ENCODE results near the gene BBX. TPM values are rescaled to one million over a fixed set of nuclear protein-coding genes. Genes with fewer than 3 reads are reported as not detected.

Gene BBX
- total RNA-seq, 1 experiment from 2014 or later: 45.0 TPM

DNA sequence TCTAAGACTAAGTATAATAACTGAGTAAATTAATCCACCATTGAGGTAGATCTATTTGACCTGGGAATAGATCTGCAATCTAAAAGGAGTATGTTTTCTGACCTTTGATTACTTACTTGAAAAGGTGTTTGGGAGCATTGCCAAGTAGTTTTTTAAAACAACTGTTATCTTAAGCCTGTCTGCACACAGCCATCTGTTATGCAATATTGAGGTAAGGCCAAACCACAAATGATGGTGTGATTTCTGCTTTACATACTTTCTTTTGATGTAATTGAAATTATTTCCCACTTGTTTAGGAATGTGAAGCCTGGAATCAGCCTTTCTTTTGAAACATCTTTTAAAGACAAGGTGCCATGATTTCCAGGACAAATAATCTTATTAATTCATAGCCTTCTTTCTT, 274.0 kb downstream of the BBX start:
- no peaks in the 10 kb centered on the region for H3K9me3 Mint-ChIP-seq
- no peak overlapping the region for H3K27ac Mint-ChIP-seq
- ChIA-PET POLR2A (no interaction called here), CTCF (no interaction called here)
- peaks cover 23% of the 10 kb centered on the region for H3K36me3 Mint-ChIP-seq
- TF ChIP-seq MYBL2 (CRISPR knock-in tag; IDR thresholded peaks at IDR 0.05) (no peak), ZNF423 (CRISPR knock-in tag; IDR thresholded peaks at IDR 0.05) (no peak), NFE2L1 (CRISPR knock-in tag; IDR thresholded peaks at IDR 0.05) (no peak), FOXJ3 (CRISPR knock-in tag; IDR thresholded peaks at IDR 0.05; ENCODE audit: borderline replicate concordance) (no peak), ZNF263 (CRISPR knock-in tag; IDR thresholded peaks at IDR 0.05; ENCODE audit: low read depth) (no peak), TP53 (CRISPR knock-in tag; IDR thresholded peaks at IDR 0.05) (no peak), PRRX2 (CRISPR knock-in tag; IDR thresholded peaks at IDR 0.05) (no peak), ELF4 (CRISPR knock-in tag; IDR thresholded peaks at IDR 0.05; ENCODE audit: low read depth) (no peak), GABPB1 (CRISPR knock-in tag; IDR thresholded peaks at IDR 0.05) (no peak), HMGA2 (CRISPR knock-in tag; IDR thresholded peaks at IDR 0.05) (no peak), FOXP1 (CRISPR knock-in tag; IDR thresholded peaks at IDR 0.05; ENCODE audit: borderline replicate concordance) (no peak), SMAD3 (CRISPR knock-in tag; IDR thresholded peaks at IDR 0.05; ENCODE audit: borderline replicate concordance) (no peak), CBFB (CRISPR knock-in tag; IDR thresholded peaks at IDR 0.05; ENCODE audit: low read depth) (no peak), JAZF1 (CRISPR knock-in tag; IDR thresholded peaks at IDR 0.05) (no peak), SMAD4 (CRISPR knock-in tag; IDR thresholded peaks at IDR 0.05) (no peak), ZNF396 (CRISPR knock-in tag; IDR thresholded peaks at IDR 0.05; ENCODE audit: borderline replicate concordance) (no peak)
- TF ChIP-seq, protein P1, sequence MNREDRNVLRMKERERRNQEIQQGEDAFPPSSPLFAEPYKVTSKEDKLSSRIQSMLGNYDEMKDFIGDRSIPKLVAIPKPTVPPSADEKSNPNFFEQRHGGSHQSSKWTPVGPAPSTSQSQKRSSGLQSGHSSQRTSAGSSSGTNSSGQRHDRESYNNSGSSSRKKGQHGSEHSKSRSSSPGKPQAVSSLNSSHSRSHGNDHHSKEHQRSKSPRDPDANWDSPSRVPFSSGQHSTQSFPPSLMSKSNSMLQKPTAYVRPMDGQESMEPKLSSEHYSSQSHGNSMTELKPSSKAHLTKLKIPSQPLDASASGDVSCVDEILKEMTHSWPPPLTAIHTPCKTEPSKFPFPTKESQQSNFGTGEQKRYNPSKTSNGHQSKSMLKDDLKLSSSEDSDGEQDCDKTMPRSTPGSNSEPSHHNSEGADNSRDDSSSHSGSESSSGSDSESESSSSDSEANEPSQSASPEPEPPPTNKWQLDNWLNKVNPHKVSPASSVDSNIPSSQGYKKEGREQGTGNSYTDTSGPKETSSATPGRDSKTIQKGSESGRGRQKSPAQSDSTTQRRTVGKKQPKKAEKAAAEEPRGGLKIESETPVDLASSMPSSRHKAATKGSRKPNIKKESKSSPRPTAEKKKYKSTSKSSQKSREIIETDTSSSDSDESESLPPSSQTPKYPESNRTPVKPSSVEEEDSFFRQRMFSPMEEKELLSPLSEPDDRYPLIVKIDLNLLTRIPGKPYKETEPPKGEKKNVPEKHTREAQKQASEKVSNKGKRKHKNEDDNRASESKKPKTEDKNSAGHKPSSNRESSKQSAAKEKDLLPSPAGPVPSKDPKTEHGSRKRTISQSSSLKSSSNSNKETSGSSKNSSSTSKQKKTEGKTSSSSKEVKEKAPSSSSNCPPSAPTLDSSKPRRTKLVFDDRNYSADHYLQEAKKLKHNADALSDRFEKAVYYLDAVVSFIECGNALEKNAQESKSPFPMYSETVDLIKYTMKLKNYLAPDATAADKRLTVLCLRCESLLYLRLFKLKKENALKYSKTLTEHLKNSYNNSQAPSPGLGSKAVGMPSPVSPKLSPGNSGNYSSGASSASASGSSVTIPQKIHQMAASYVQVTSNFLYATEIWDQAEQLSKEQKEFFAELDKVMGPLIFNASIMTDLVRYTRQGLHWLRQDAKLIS (CRISPR knock-in tag; IDR thresholded peaks at IDR 0.05; ENCODE audit: borderline replicate concordance): no peak
- TF ChIP-seq, protein P2, sequence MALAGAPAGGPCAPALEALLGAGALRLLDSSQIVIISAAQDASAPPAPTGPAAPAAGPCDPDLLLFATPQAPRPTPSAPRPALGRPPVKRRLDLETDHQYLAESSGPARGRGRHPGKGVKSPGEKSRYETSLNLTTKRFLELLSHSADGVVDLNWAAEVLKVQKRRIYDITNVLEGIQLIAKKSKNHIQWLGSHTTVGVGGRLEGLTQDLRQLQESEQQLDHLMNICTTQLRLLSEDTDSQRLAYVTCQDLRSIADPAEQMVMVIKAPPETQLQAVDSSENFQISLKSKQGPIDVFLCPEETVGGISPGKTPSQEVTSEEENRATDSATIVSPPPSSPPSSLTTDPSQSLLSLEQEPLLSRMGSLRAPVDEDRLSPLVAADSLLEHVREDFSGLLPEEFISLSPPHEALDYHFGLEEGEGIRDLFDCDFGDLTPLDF (CRISPR knock-in tag; IDR thresholded peaks at IDR 0.05): no peak
- DNase-seq (ENCODE audit: low spot score): no peak
- no peaks in the 10 kb centered on the region for H3K27me3 Mint-ChIP-seq (ENCODE audit: low read depth)
- ATAC-seq: no peak
- H3K4me1 Mint-ChIP-seq: no peaks in the 10 kb centered on the region
- no peak overlapping the region for H3K4me3 Mint-ChIP-seq

DNA sequence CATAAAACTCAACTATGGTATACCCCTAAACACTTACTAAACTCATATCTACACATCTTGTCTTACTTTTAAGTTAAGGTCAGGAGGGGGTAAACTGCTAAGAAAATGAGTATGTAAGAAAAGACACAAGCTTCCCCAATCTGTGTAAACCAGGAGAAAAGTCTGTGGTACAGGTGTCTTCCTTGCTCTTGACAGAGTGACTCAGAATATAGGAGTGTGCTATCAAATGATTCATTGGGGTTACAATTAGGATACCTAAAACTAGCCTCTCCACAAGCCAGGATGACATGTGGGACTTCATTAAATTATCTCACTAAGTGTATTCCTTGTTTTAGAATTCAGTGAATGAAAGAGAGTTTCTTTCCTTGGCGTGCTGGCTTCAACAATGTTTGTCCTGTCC, 274.8 kb downstream of the BBX start:
- POLR2A ChIA-PET: no interaction called here
- DNase-seq (ENCODE audit: low spot score): no peak
- no peak overlapping the region for H3K27ac Mint-ChIP-seq
- H3K4me1 Mint-ChIP-seq: peaks cover 2% of the 10 kb centered on the region
- CTCF ChIA-PET: no interaction called here
- no peak for TF ChIP-seq NFYB (CRISPR knock-in tag; conservative IDR thresholded peaks at IDR 0.05; ENCODE audit: low read depth)
- TF ChIP-seq PRRX2 (CRISPR knock-in tag; IDR thresholded peaks at IDR 0.05): no peak
- no peak for TF ChIP-seq MXD4 (CRISPR knock-in tag; IDR thresholded peaks at IDR 0.05; ENCODE audit: borderline replicate concordance)
- TF ChIP-seq ZNF671 (CRISPR knock-in tag; IDR thresholded peaks at IDR 0.05): no peak
- TF ChIP-seq SOX15 (CRISPR knock-in tag; IDR thresholded peaks at IDR 0.05): no peak
- no peak for TF ChIP-seq ZBTB21 (CRISPR knock-in tag; IDR thresholded peaks at IDR 0.05; ENCODE audit: borderline replicate concordance)
- TF ChIP-seq NR1H2 (CRISPR knock-in tag; IDR thresholded peaks at IDR 0.05): no peak
- TF ChIP-seq ZNF232 (CRISPR knock-in tag; IDR thresholded peaks at IDR 0.05): no peak
- TF ChIP-seq, protein P3, sequence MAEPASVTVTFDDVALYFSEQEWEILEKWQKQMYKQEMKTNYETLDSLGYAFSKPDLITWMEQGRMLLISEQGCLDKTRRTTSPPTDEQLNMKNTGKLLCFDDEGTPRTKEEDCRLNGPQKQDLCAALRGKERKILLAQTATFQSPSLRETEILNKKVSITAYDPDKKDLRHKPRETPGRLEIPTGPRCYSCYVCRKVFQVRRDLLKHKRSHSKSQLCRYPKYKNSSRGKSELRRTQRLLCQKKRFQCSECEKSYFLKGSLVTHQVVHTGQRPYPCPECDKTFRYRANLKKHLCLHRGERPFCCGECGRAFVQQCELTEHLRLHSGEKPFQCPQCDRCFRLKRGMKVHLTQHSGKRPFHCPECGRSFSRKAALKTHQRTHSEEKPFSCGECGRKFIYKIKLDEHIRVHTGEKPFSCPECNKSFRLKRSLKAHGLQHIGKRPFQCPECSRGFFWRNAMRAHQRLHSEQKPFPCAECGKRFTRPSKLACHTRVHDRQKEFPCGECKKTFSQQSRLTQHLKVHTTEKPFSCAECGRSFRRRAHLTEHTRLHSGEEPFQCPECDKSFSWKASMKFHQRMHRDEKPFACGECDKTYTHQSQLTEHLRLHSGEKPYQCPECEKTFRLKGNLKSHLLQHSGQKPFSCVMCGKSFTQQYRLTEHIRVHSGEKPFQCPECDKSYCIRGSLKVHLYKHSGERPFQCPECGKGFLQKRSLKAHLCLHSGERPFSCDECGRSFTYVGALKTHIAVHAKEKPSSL (CRISPR knock-in tag; conservative IDR thresholded peaks at IDR 0.05): no peak
- TF ChIP-seq, protein P4, sequence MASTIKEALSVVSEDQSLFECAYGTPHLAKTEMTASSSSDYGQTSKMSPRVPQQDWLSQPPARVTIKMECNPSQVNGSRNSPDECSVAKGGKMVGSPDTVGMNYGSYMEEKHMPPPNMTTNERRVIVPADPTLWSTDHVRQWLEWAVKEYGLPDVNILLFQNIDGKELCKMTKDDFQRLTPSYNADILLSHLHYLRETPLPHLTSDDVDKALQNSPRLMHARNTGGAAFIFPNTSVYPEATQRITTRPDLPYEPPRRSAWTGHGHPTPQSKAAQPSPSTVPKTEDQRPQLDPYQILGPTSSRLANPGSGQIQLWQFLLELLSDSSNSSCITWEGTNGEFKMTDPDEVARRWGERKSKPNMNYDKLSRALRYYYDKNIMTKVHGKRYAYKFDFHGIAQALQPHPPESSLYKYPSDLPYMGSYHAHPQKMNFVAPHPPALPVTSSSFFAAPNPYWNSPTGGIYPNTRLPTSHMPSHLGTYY (CRISPR knock-in tag; IDR thresholded peaks at IDR 0.05): no peak
- TF ChIP-seq, protein P5, sequence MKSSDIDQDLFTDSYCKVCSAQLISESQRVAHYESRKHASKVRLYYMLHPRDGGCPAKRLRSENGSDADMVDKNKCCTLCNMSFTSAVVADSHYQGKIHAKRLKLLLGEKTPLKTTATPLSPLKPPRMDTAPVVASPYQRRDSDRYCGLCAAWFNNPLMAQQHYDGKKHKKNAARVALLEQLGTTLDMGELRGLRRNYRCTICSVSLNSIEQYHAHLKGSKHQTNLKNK (CRISPR knock-in tag; IDR thresholded peaks at IDR 0.05): no peak
- TF ChIP-seq KAT7 (CRISPR knock-in tag; IDR thresholded peaks at IDR 0.05; ENCODE audit: borderline replicate concordance): no peak
- no peak for TF ChIP-seq CREB1 (CRISPR knock-in tag; IDR thresholded peaks at IDR 0.05)
- no peak for ATAC-seq
- H3K9me3 Mint-ChIP-seq: no peaks in the 10 kb centered on the region
- peaks cover 18% of the 10 kb centered on the region for H3K36me3 Mint-ChIP-seq
- H3K4me3 Mint-ChIP-seq: no peak overlapping the region
- no peaks in the 10 kb centered on the region for H3K27me3 Mint-ChIP-seq (ENCODE audit: low read depth)

Measured in WTC11 (cell line).